H54 (cell line): ENCODE results near the gene GATAD1.
"Not testable (repeated sequence)": the region's sequence is repeated elsewhere in the genome, so short reads cannot be mapped to it uniquely, and the experiment has no call there.

Experiments used
- DNase-seq: peaks from one replicate; pipeline ENCODE4 v3.0.0; 2011; ENCODE audit warnings: low spot score, mixed read lengths; ENCODE audit not compliant: insufficient read length
- FAIRE-seq: peaks from 3 replicates; lab custom pipeline; 2011; peaks lifted over from hg19 to GRCh38; lab: Jason Lieb, UNC
- POLR2A ChIP-seq: IDR thresholded peaks from 2 replicates; pipeline ENCODE4 v1.6.1; 2011; ENCODE audit warnings: low read depth, mild to moderate bottlenecking, low read length

Gene GATAD1

GRCh38 chr7:92423710-92424131 is 23.6 kb upstream of the GATAD1 start:
- FAIRE-seq (no peak), DNase-seq (no peak)
- TF ChIP-seq POLR2A, result no peak

GRCh38 chr7:92425311-92425947 is 21.9 kb upstream of the GATAD1 start:
- FAIRE-seq (no peak), DNase-seq (no peak)
- no peak for TF ChIP-seq POLR2A

GRCh38 chr7:92427193-92427592 is 20.1 kb upstream of the GATAD1 start:
- no peak for TF ChIP-seq POLR2A
- FAIRE-seq (no peak), DNase-seq (no peak)

GRCh38 chr7:92432299-92432946 is 14.9 kb upstream of the GATAD1 start:
- TF ChIP-seq POLR2A, result no peak
- no peak for DNase-seq
- no peak for FAIRE-seq

- FAIRE-seq, result no peak
- TF ChIP-seq POLR2A, result no peak
- DNase-seq, result no peak
Measured at GRCh38 chr7:92433019-92433418, 14.3 kb upstream of the GATAD1 start.

GRCh38 chr7:92435542-92435941 is 11.7 kb upstream of the GATAD1 start:
- no peak for DNase-seq
- no peak for TF ChIP-seq POLR2A
- no peak for FAIRE-seq

GRCh38 chr7:92436612-92437445 is 10.5 kb upstream of the GATAD1 start:
- no peak for TF ChIP-seq POLR2A
- DNase-seq, result no peak
- FAIRE-seq, result no peak

- FAIRE-seq (no peak), DNase-seq (no peak)
- TF ChIP-seq POLR2A, result no peak
Measured at GRCh38 chr7:92437956-92438491, 9.3 kb upstream of the GATAD1 start.

GRCh38 chr7:92442720-92443119 is 4.6 kb upstream of the GATAD1 start:
- FAIRE-seq, result not testable (repeated sequence)

GRCh38 chr7:92446869-92447344 is 375 bp upstream of the GATAD1 start:
- no peak for TF ChIP-seq POLR2A
- FAIRE-seq (no peak), DNase-seq (no peak)

More at GRCh38 chr7:92442720-92443119, 4.6 kb upstream of the GATAD1 start:
- DNase-seq, result not testable (repeated sequence)

- no peak for FAIRE-seq
- peak; percentile 30 for DNase-seq
- no peak for TF ChIP-seq POLR2A
Measured at GRCh38 chr7:92448205-92448747, 994 bp downstream of the GATAD1 start.

GRCh38 chr7:92451645-92452044 is 4.4 kb downstream of the GATAD1 start:
- FAIRE-seq (no peak), DNase-seq (no peak)
- TF ChIP-seq POLR2A, result no peak

GRCh38 chr7:92456236-92456635 is 9.0 kb downstream of the GATAD1 start:
- FAIRE-seq (no peak), DNase-seq (no peak)
- no peak for TF ChIP-seq POLR2A

- no peak for FAIRE-seq
- no peak for TF ChIP-seq POLR2A
- DNase-seq, result no peak
Measured at GRCh38 chr7:92460109-92460508, 12.8 kb downstream of the GATAD1 start.
